Small intestine (tissue), 7 donors: ENCODE results near the gene KIF26B. TPM values are rescaled to one million over a fixed set of nuclear protein-coding genes. Genes with fewer than 3 reads are reported as not detected.

ENCODE experiments used
- DNase-seq, 2 donors: peaks; one replicate each; pipeline versions ENCODE4 v3.0.0 to v3.0.0-alpha.2; 2013
- FAIRE-seq: peaks from 2 replicates; lab custom pipeline; 2012; peaks lifted over from hg19 to GRCh38; lab: Jason Lieb, UNC
- H3K27ac ChIP-seq, 3 donors: one replicate each; pipeline ENCODE4 v1.5.1; 2013; ENCODE audit warnings: low read length in 2 of 3, mild to moderate bottlenecking in 2 of 3, control low read depth in 1 of 3, inconsistent platforms in 1 of 3, low read depth in 1 of 3, moderate library complexity in 1 of 3
- H3K27me3 ChIP-seq, 3 donors: one replicate each; pipeline ENCODE4 v1.6.1; 2013; ENCODE audit warnings: low read length in 3 of 3, inconsistent platforms in 1 of 3; ENCODE audit not compliant: control insufficient read depth in 3 of 3, insufficient read depth in 3 of 3
- H3K36me3 ChIP-seq, 3 donors: one replicate each; pipeline ENCODE4 v1.6.1; 2013; ENCODE audit warnings: low read length in 3 of 3, inconsistent platforms in 1 of 3, low read depth in 1 of 3, mild to moderate bottlenecking in 1 of 3, moderate library complexity in 1 of 3; ENCODE audit not compliant: control insufficient read depth in 3 of 3, insufficient read depth in 2 of 3
- H3K4me1 ChIP-seq, 3 donors: one replicate each; pipeline ENCODE4 v1.6.1; 2013; ENCODE audit warnings: low read length in 2 of 3, inconsistent platforms in 1 of 3, low read depth in 1 of 3, mild to moderate bottlenecking in 1 of 3, moderate library complexity in 1 of 3; ENCODE audit not compliant: control insufficient read depth in 3 of 3, insufficient read depth in 2 of 3
- H3K4me3 ChIP-seq, 3 donors: one replicate each; pipeline ENCODE4 v1.5.1; 2013; ENCODE audit warnings: low read length in 3 of 3, control low read depth in 1 of 3, inconsistent platforms in 1 of 3, low read depth in 1 of 3, mild to moderate bottlenecking in 1 of 3, moderate library complexity in 1 of 3
- H3K9me3 ChIP-seq, 2 donors: one replicate each; pipeline ENCODE4 v1.6.1; 2013; ENCODE audit warnings: low read depth in 1 of 2, low read length in 1 of 2; ENCODE audit not compliant: control insufficient read depth in 2 of 2, insufficient read depth in 1 of 2
- WGBS, 3 donors: extraction: QIAGEN DNeasy Blood & Tissue Kit; methylation state at CpG; one replicate each; pipeline ENCODE4 v1.1.7; 2013; 5-methylcytosine and 5-hydroxymethylcytosine counted together
- polyA plus RNA-seq, 4 donors: library from polyadenylated mRNA; stranded (reverse) in 3 of 4; unstranded in 1 of 4; fragments of 200-250 nt in 3 of 4; fragments of 120-200 nt in 1 of 4; gene quantifications; one replicate each; pipeline versions ENCODE4 v1.2.1 to v1.2.3, GENCODE V29; 2013
- donor health status: healthy with polysubstance abuse.
- donor health status: control.
- donor health status: control.
- donor health status: Bipolar disorder and iron deficiency.
- donor health status: healthy.

The KIF26B gene
- polyA plus RNA-seq, 4 donors, result 0.27 to 4.0 (median 1.3) TPM; not detected in 1

DNA sequence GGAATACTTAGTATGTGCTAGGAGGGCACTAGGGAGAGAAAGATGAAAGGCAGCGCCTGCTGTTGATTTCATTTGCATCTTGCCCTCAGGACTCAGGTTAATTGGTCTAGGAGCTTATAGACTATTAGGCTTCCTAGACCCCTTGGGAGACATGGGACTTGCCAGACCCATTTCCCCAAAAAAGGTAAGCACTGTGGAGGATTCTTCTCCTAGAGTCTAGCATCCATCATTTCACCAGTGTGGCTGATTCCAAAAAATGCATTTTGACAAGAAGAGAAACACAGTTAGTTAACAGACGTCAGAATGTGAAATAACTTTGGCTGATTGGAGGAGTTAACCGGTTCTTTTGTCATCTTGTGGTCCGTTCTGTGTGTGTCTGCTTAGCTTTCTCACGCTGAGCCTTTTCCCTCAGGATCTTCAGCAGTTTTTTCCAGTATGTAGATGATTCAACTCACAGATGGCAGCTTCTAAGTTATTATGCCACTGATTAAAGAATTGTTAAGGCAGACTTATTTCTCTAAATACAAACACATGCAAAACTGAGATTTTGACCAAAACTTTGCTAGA is 108.8 kb downstream of the KIF26B start:
- no peak for FAIRE-seq
- Histone ChIP-seq H3K27ac (no peak overlapping the region), H3K36me3 (no peaks in the 10 kb centered on the region), H3K9me3 (no peaks in the 10 kb centered on the region), H3K4me3 (no peak overlapping the region), H3K4me1 (peaks cover 0 to 6% (median 0%) of the 10 kb centered on the region in 3 donors), H3K27me3 (no peaks in the 10 kb centered on the region)
- no peak for DNase-seq
- 85 to 91% (median 90%) methylated on average over 5 of the region's 5 CpGs for WGBS, 3 donors

- H3K36me3 ChIP-seq, result no peaks in the 10 kb centered on the region
- 89 to 96% (median 92%) methylated on average over 4 of the region's 4 CpGs for WGBS, 3 donors
- FAIRE-seq (no peak), DNase-seq (no peak)
- H3K4me3 ChIP-seq, result no peak overlapping the region
- H3K4me1 ChIP-seq, result peaks cover 0 to 3% (median 0%) of the 10 kb centered on the region in 3 donors
- H3K27ac ChIP-seq, result no peak overlapping the region
- peaks cover 0 to 1% (median 0%) of the 10 kb centered on the region in 3 donors for H3K27me3 ChIP-seq
- H3K9me3 ChIP-seq, result no peaks in the 10 kb centered on the region
These were observed 109.4 kb downstream of the KIF26B start for GRCh38 chr1:245264226-245264625.

- H3K9me3 ChIP-seq, result no peaks in the 10 kb centered on the region
- no peak overlapping the region for H3K4me3 ChIP-seq
- H3K4me1 ChIP-seq, result no peaks in the 10 kb centered on the region
- DNase-seq (no peak), FAIRE-seq (no peak)
- H3K27ac ChIP-seq, result no peak overlapping the region
- peaks cover 0 to 1% (median 0%) of the 10 kb centered on the region in 3 donors for H3K27me3 ChIP-seq
- H3K36me3 ChIP-seq, result no peaks in the 10 kb centered on the region
These were observed 111.3 kb downstream of the KIF26B start for GRCh38 chr1:245266105-245266504.

GRCh38 chr1:245270063-245270462 is 115.3 kb downstream of the KIF26B start:
- Histone ChIP-seq H3K27me3 (peaks cover 0 to 1% (median 0%) of the 10 kb centered on the region in 3 donors), H3K27ac (no peak overlapping the region), H3K4me1 (no peaks in the 10 kb centered on the region), H3K36me3 (no peaks in the 10 kb centered on the region), H3K4me3 (no peak overlapping the region), H3K9me3 (no peaks in the 10 kb centered on the region)
- no peak for FAIRE-seq
- DNase-seq, result no peak

DNA sequence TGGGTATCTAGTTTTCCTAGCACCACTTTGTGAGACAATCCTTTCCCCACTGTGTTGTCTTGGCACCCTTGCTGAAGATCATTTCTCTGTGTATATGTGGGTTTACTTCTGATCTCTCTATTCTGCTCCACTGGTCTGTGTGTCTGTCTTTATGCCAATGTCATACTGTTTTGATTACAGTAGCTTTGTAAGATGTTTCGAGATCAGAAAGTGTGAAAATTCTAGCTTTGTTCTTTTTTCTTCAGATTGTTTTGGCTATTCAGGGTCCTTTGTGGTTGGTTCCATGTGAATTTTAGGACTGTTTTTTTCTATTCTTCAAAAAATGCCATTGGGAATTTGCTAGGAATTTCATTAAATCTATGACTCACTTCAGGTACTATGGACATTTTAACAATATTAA is 116.2 kb downstream of the KIF26B start:
- H3K4me3 ChIP-seq, result no peak overlapping the region
- no peak overlapping the region for H3K27ac ChIP-seq
- no peak for DNase-seq
- H3K4me1 ChIP-seq, result no peaks in the 10 kb centered on the region
- no peak for FAIRE-seq
- 87 to 97% (median 95%) methylated on average over 1 of the region's 1 CpG for WGBS, 3 donors
- peaks cover 0 to 1% (median 0%) of the 10 kb centered on the region in 3 donors for H3K27me3 ChIP-seq
- H3K9me3 ChIP-seq, result no peaks in the 10 kb centered on the region
- no peaks in the 10 kb centered on the region for H3K36me3 ChIP-seq

DNA sequence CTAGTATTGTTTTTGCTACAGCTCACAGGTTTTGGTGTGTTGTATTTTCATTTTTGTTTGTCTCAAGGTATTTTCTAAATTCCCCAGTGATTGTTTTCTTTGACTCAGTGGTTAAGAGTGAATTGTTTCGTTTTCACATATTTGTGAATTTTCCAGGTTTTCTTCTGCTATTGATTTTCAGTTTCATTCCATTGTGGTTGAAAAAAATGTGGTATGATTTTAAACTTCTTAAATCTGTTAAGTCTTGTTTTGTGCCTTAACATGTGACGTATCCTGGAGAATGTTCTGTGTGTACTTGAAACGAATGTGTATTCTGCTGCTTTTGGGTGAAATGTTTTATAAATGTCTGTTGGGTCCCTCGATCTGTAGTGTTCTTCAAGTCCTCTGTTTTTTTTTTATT is 117.9 kb downstream of the KIF26B start:
- no peaks in the 10 kb centered on the region for H3K4me1 ChIP-seq
- H3K27me3 ChIP-seq, result peaks cover 0 to 1% (median 0%) of the 10 kb centered on the region in 3 donors
- H3K27ac ChIP-seq, result no peak overlapping the region
- no peaks in the 10 kb centered on the region for H3K36me3 ChIP-seq
- DNase-seq (no peak), FAIRE-seq (no peak)
- no peaks in the 10 kb centered on the region for H3K9me3 ChIP-seq
- 77 to 83% (median 80%) methylated on average over 4 of the region's 4 CpGs for WGBS, 3 donors
- H3K4me3 ChIP-seq, result no peak overlapping the region

GRCh38 chr1:245276445-245276844 is 121.7 kb downstream of the KIF26B start:
- WGBS, 3 donors, result 39 to 58% (median 42%) methylated on average over 5 of the region's 5 CpGs
- Histone ChIP-seq H3K27ac (no peak overlapping the region), H3K9me3 (no peaks in the 10 kb centered on the region), H3K27me3 (no peaks in the 10 kb centered on the region), H3K36me3 (no peaks in the 10 kb centered on the region), H3K4me3 (no peak overlapping the region), H3K4me1 (no peaks in the 10 kb centered on the region)
- DNase-seq, result peak; percentile 10 to 36
- no peak for FAIRE-seq

DNA sequence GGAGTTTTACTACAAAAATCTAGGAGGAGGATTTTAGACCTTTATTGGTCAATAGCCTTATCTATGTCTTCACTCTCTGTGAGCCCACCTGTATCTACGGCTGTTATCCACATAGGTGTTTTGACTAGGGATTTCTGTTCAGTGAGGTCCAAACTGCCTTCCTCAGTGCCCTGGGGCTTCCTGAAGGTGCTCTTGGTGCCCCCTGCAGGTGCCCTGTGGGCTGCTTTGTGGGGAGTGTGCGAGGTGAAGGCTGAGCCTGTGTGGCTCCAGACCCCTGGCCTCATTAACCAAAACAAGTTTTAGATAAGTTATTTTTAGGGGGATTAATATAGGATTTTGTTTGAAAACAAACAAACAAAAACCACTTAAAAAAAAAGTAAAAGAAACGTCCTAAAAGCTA is 122.5 kb downstream of the KIF26B start:
- WGBS, 3 donors, result 16 to 62% (median 26%) methylated on average over 3 of the region's 3 CpGs
- FAIRE-seq (no peak), DNase-seq (peak; percentile 26 to 47)
- H3K27ac ChIP-seq, result no peak overlapping the region
- no peaks in the 10 kb centered on the region for H3K4me1 ChIP-seq
- no peak overlapping the region for H3K4me3 ChIP-seq
- H3K27me3 ChIP-seq, result no peaks in the 10 kb centered on the region
- peaks cover 0 to 2% of the 10 kb centered on the region in 2 donors for H3K9me3 ChIP-seq
- no peaks in the 10 kb centered on the region for H3K36me3 ChIP-seq

DNA sequence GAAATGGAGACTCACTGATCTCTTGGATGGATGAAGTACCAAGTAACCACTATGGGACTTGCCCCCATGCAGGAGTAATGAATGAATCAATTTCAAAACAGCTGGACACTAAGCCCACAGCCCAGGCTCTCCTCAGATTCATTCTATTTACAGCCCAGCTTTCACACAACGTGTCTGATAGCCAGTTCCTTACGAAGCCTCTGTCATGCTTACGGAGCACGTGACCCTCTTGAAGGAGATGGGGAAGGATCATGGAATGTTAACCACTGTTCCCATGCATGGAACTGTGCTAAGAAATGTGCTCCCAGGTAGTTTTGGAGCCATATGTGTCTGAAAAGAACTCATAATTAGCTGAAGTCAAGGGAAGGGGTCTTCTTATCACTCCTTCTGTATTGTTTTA is 124.1 kb downstream of the KIF26B start:
- no peak for DNase-seq
- no peaks in the 10 kb centered on the region for H3K36me3 ChIP-seq
- no peaks in the 10 kb centered on the region for H3K27me3 ChIP-seq
- H3K27ac ChIP-seq, result no peak overlapping the region
- H3K4me3 ChIP-seq, result no peak overlapping the region
- FAIRE-seq, result no peak
- WGBS, 3 donors, result 76 to 93% (median 80%) methylated on average over 4 of the region's 4 CpGs
- no peaks in the 10 kb centered on the region for H3K4me1 ChIP-seq
- peaks cover 0 to 17% of the 10 kb centered on the region in 2 donors for H3K9me3 ChIP-seq
